HS-5 (cell line): ENCODE results near the gene MVB12A.

Experiments used
- DNase-seq: peaks from one replicate; pipeline ENCODE4 v3.0.0-alpha.2; 2012; ENCODE audit warnings: low read depth

The MVB12A gene

GRCh38 chr19:17419621-17420474 is at the start of gene MVB12A:
Gene MVB12A, plus strand, starts transcription at chr19:17420047. Its CDS starts 89 bp downstream, at chr19:17420136.
- peak; percentile 94 for DNase-seq

GRCh38 chr19:17376935-17377600 is 42.8 kb upstream of the MVB12A start, which contains the start of gene PLVAP:
Gene PLVAP, minus strand, starts transcription at chr19:17377342. Its CDS starts 54 bp downstream, at chr19:17377288.
- no peak for DNase-seq

GRCh38 chr19:17378271-17378670 is 41.6 kb upstream of the MVB12A start:
- no peak for DNase-seq

GRCh38 chr19:17379221-17379631 is 40.6 kb upstream of the MVB12A start:
- no peak for DNase-seq

GRCh38 chr19:17380426-17381138 is 39.3 kb upstream of the MVB12A start:
- DNase-seq, result no peak

- no peak for DNase-seq
Observed at GRCh38 chr19:17385878-17386611, 33.8 kb upstream of the MVB12A start.

- no peak for DNase-seq
Observed at GRCh38 chr19:17389288-17389687, 30.6 kb upstream of the MVB12A start.

- no peak for DNase-seq
Observed at GRCh38 chr19:17389957-17390664, 29.7 kb upstream of the MVB12A start.

- peak; percentile 44 for DNase-seq
Observed at GRCh38 chr19:17390665-17391370, 29.0 kb upstream of the MVB12A start.

- no peak for DNase-seq
Observed at GRCh38 chr19:17391371-17392151, 28.3 kb upstream of the MVB12A start.

- DNase-seq, result no peak
Observed at GRCh38 chr19:17393002-17393401, 26.8 kb upstream of the MVB12A start.

GRCh38 chr19:17393914-17394313 is 25.9 kb upstream of the MVB12A start, which contains the start of gene CCDC194:
Gene CCDC194, minus strand, starts transcription at chr19:17394196. Its CDS starts 38 bp downstream, at chr19:17394158.
- no peak for DNase-seq

GRCh38 chr19:17394891-17395415 is 24.9 kb upstream of the MVB12A start:
- no peak for DNase-seq

GRCh38 chr19:17398902-17399527 is 20.8 kb upstream of the MVB12A start:
- DNase-seq, result no peak

GRCh38 chr19:17401628-17402027 is 18.2 kb upstream of the MVB12A start:
- DNase-seq, result no peak

- no peak for DNase-seq
Observed at GRCh38 chr19:17402982-17403855, 16.6 kb upstream of the MVB12A start.

- DNase-seq, result no peak
Observed at GRCh38 chr19:17404015-17404414, 15.8 kb upstream of the MVB12A start.
